ENCODE measurements around the gene SDHB. TPM values are rescaled to one million over a fixed set of nuclear protein-coding genes. Genes with fewer than 3 reads are reported as not detected.

The SDHB gene
- total RNA-seq (10 to 100 TPM; 59.1 to 93.2 TPM), polyA plus RNA-seq (100 to 1,000 TPM in 1 of 2 donors, 10 to 100 TPM in 1; 73.8 to 117 TPM)
- long read RNA-seq, donor 1, transcript SDHB-201 (8 exons, 1,153 nt), result major isoform, 23 of 48 reads
- long read RNA-seq, donor 1, transcript SDHB-206 (2 exons, 636 nt), result minor isoform, 9 of 48 reads
- long read RNA-seq, donor 1, partial matches to known transcripts, result 16 of 48 reads
- long read RNA-seq, donor 1, other reads (novel, unspliced or antisense), result 0 of 48 reads
- long read RNA-seq, donor 2, partial matches to known transcripts, result 9 of 16 reads
- long read RNA-seq, donor 2, other reads (novel, unspliced or antisense), result 0 of 16 reads
- long read RNA-seq, donor 3, transcript SDHB-201 (8 exons, 1,153 nt), result major isoform, 17 of 19 reads
- long read RNA-seq, donor 3, partial matches to known transcripts, result 0 of 19 reads
- long read RNA-seq, donor 3, other reads (novel, unspliced or antisense), result 0 of 19 reads
- long read RNA-seq, donor 4, transcript SDHB-201 (8 exons, 1,153 nt), result major isoform, 10 of 27 reads
- long read RNA-seq, donor 4, partial matches to known transcripts, result 15 of 27 reads
- long read RNA-seq, donor 4, other reads (novel, unspliced or antisense), result 0 of 27 reads
- long read RNA-seq, donor 5, transcript SDHB-201 (8 exons, 1,153 nt), result major isoform, 32 of 50 reads
- long read RNA-seq, donor 5, partial matches to known transcripts, result 15 of 50 reads
- long read RNA-seq, donor 5, other reads (novel, unspliced or antisense), result 0 of 50 reads

GRCh38 chr1:17053685-17054410 is at the start of gene SDHB:
TSS of gene SDHB (minus strand) at chr1:17054032. CDS start at chr1:17054019, 13 bp downstream.
- H3K9ac ChIP-seq (ENCODE audit: insufficient read depth in 1 of 2, low read length in 2 of 2), result peak within 1 kb of the TSS; percentile 80 to 93
- peaks cover 2 to 11% (median 6%) of the 10 kb centered on the region in 5 donors for H3K4me1 ChIP-seq (ENCODE audit: control insufficient read depth in 5 of 5, insufficient read depth in 5 of 5, low read length in 5 of 5)
- no peaks in the 10 kb centered on the region for H3K9me3 ChIP-seq (ENCODE audit: control insufficient read depth in 4 of 4, insufficient read depth in 3 of 4, low read length in 3 of 4)
- ATAC-seq (ENCODE audit: insufficient read depth, low FRiP score) (peak; percentile 97), DNase-seq (peak; percentile 99 to 100 (median 99))
- H3K27me3 ChIP-seq (ENCODE audit: control insufficient read depth in 3 of 3, insufficient read depth in 3 of 3, low read length in 2 of 3), result no peaks in the 10 kb centered on the region
- 1% methylated on average over 44 of the region's 44 CpGs for WGBS, 2 donors
- TF ChIP-seq, protein P1, sequence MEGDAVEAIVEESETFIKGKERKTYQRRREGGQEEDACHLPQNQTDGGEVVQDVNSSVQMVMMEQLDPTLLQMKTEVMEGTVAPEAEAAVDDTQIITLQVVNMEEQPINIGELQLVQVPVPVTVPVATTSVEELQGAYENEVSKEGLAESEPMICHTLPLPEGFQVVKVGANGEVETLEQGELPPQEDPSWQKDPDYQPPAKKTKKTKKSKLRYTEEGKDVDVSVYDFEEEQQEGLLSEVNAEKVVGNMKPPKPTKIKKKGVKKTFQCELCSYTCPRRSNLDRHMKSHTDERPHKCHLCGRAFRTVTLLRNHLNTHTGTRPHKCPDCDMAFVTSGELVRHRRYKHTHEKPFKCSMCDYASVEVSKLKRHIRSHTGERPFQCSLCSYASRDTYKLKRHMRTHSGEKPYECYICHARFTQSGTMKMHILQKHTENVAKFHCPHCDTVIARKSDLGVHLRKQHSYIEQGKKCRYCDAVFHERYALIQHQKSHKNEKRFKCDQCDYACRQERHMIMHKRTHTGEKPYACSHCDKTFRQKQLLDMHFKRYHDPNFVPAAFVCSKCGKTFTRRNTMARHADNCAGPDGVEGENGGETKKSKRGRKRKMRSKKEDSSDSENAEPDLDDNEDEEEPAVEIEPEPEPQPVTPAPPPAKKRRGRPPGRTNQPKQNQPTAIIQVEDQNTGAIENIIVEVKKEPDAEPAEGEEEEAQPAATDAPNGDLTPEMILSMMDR (IDR thresholded peaks at IDR 0.05; ENCODE audit: control extremely low read depth, extremely low read depth), result no peak
- peak within 1 kb of the TSS; percentile 87 to 89 for H3K27ac ChIP-seq (ENCODE audit: low read depth in 1 of 2, low read length in 1 of 2)
- peak within 1 kb of the TSS; percentile 69 for H3K4me3 ChIP-seq
- peaks cover 0 to 10% (median 4%) of the 10 kb centered on the region in 4 donors for H3K36me3 ChIP-seq (ENCODE audit: control insufficient read depth in 4 of 4, insufficient read depth in 4 of 4, low read length in 4 of 4)

- H3K27ac ChIP-seq (ENCODE audit: low read depth in 1 of 2, low read length in 1 of 2), result no peak overlapping the region
- peaks cover 0 to 5% (median 0%) of the 10 kb centered on the region in 5 donors for H3K4me1 ChIP-seq (ENCODE audit: control insufficient read depth in 5 of 5, insufficient read depth in 5 of 5, low read length in 5 of 5)
- ATAC-seq (ENCODE audit: insufficient read depth, low FRiP score) (no peak), DNase-seq (no peak)
- H3K9ac ChIP-seq (ENCODE audit: insufficient read depth in 1 of 2, low read length in 2 of 2), result no peak overlapping the region
- H3K27me3 ChIP-seq (ENCODE audit: control insufficient read depth in 3 of 3, insufficient read depth in 3 of 3, low read length in 2 of 3), result no peaks in the 10 kb centered on the region
- TF ChIP-seq, protein P1 (IDR thresholded peaks at IDR 0.05; ENCODE audit: control extremely low read depth, extremely low read depth), result no peak
- 85 to 92% methylated on average over 2 of the region's 2 CpGs for WGBS, 2 donors
- no peak overlapping the region for H3K4me3 ChIP-seq
- no peaks in the 10 kb centered on the region for H3K9me3 ChIP-seq (ENCODE audit: control insufficient read depth in 4 of 4, insufficient read depth in 3 of 4, low read length in 3 of 4)
- H3K36me3 ChIP-seq (ENCODE audit: control insufficient read depth in 4 of 4, insufficient read depth in 4 of 4, low read length in 4 of 4), result no peaks in the 10 kb centered on the region
These were observed 48.4 kb upstream of the SDHB start for GRCh38 chr1:17102232-17102631.

DNA sequence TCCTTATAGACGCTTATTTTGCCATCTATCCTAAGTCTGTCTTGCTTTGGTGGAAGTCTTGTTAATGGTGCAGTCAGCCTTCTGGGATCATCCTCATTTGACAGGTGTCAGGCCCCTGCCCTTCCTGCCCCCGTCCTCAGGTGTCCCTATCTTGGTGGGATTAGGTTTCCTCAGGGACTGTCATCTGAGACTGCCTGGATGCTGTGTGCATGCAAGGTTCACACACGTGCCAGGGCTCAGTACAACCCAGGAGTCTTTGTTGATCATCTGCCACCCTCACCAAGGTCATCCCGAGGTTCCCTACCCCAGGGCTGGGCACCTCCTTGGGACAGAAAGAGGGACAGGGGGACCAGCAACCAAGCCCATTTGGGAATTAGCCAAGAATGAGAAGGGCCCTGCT is 47.4 kb upstream of the SDHB start:
- Histone ChIP-seq H3K36me3 (ENCODE audit: control insufficient read depth in 4 of 4, insufficient read depth in 4 of 4, low read length in 4 of 4) (no peaks in the 10 kb centered on the region), H3K27me3 (ENCODE audit: control insufficient read depth in 3 of 3, insufficient read depth in 3 of 3, low read length in 2 of 3) (no peaks in the 10 kb centered on the region), H3K9me3 (ENCODE audit: control insufficient read depth in 4 of 4, insufficient read depth in 3 of 4, low read length in 3 of 4) (no peaks in the 10 kb centered on the region), H3K27ac (ENCODE audit: low read depth in 1 of 2, low read length in 1 of 2) (no peak overlapping the region), H3K4me1 (ENCODE audit: control insufficient read depth in 5 of 5, insufficient read depth in 5 of 5, low read length in 5 of 5) (peaks cover 0 to 4% (median 0%) of the 10 kb centered on the region in 5 donors), H3K4me3 (no peak overlapping the region), H3K9ac (ENCODE audit: insufficient read depth in 1 of 2, low read length in 2 of 2) (no peak overlapping the region)
- ATAC-seq (ENCODE audit: insufficient read depth, low FRiP score) (no peak), DNase-seq (no peak)
- TF ChIP-seq, protein P1 (IDR thresholded peaks at IDR 0.05; ENCODE audit: control extremely low read depth, extremely low read depth), result no peak
- 69 to 70% methylated on average over 4 of the region's 4 CpGs for WGBS, 2 donors
